Endodermal cell (in vitro differentiated cells): ENCODE results near the gene XYLT1. TPM values are rescaled to one million over a fixed set of nuclear protein-coding genes. Genes with fewer than 3 reads are reported as not detected.
A peak's percentile ranks its signal among the peaks of the same experiment; 100 is the strongest.

Experiments used
- DNase-seq: peaks from one replicate; pipeline ENCODE4 v3.0.0-alpha.2; 2017
- H3K27ac ChIP-seq: 2 replicates; pipeline ENCODE4 v1.5.1; 2013; ENCODE audit warnings: mild to moderate bottlenecking, low read depth, low read length, moderate library complexity
- H3K27me3 ChIP-seq: 2 replicates; pipeline ENCODE4 v1.6.1; 2013; ENCODE audit warnings: mild to moderate bottlenecking, low read length, moderate library complexity; ENCODE audit not compliant: insufficient read depth, control insufficient read depth, poor library complexity, severe bottlenecking
- H3K36me3 ChIP-seq: 2 replicates; pipeline ENCODE4 v1.7.0; 2013; ENCODE audit warnings: mild to moderate bottlenecking, low read length, moderate library complexity; ENCODE audit not compliant: control insufficient read depth, insufficient read depth
- H3K4me1 ChIP-seq: one replicate; pipeline ENCODE4 v1.7.0; 2013; ENCODE audit warnings: low read length; ENCODE audit not compliant: control insufficient read depth, insufficient read depth
- H3K4me3 ChIP-seq: 2 replicates; pipeline ENCODE4 v1.5.1; 2013; ENCODE audit warnings: mild to moderate bottlenecking, low read length, moderate library complexity
- H3K9ac ChIP-seq: 2 replicates; pipeline ENCODE4 v1.6.1; 2013; ENCODE audit warnings: mild to moderate bottlenecking, low read length, moderate library complexity; ENCODE audit not compliant: poor library complexity, severe bottlenecking; ENCODE audit errors: extremely low read depth
- H3K9me3 ChIP-seq: 2 replicates; pipeline ENCODE4 v1.6.1; 2013; ENCODE audit warnings: mild to moderate bottlenecking, low read length, moderate library complexity; ENCODE audit not compliant: control insufficient read depth
- H3K27ac Mint-ChIP-seq: 2 replicates; pipeline ENCODE4 v1.8.0; 2020; ENCODE audit warnings: mixed read lengths
- H3K27me3 Mint-ChIP-seq: 2 replicates; pipeline ENCODE4 v1.8.0; 2021; ENCODE audit warnings: mild to moderate bottlenecking, mixed read lengths; ENCODE audit not compliant: insufficient read depth
- H3K36me3 Mint-ChIP-seq: 2 replicates; pipeline ENCODE4 v1.8.0; 2020; ENCODE audit warnings: low read depth, mixed read lengths
- H3K4me1 Mint-ChIP-seq: 2 replicates; pipeline ENCODE4 v1.8.0; 2020; ENCODE audit warnings: mixed read lengths
- H3K4me3 Mint-ChIP-seq: 2 replicates; pipeline ENCODE4 v1.8.0; 2020; ENCODE audit warnings: mild to moderate bottlenecking, moderate library complexity, mixed read lengths
- H3K9me3 Mint-ChIP-seq: 2 replicates; pipeline ENCODE4 v1.8.0; 2020; ENCODE audit warnings: mild to moderate bottlenecking, mixed read lengths
- CTCF ChIP-seq: fragments of 200-600 bp; sonication (generic); conservative IDR thresholded peaks from 2 replicates; pipeline ENCODE4 v1.5.0; 2021; ENCODE audit warnings: antibody characterized with exemption, mild to moderate bottlenecking
- WGBS, 2 experiments: methylation state at CpG; one replicate each; pipeline versions ENCODE4 v1.1.5 to v1.1.7; 2013; ENCODE audit warnings: missing lambda C conversion rate in 2 of 2, mixed read lengths in 1 of 2; ENCODE audit not compliant: insufficient coverage in 1 of 2, insufficient read length in 1 of 2; 5-methylcytosine and 5-hydroxymethylcytosine counted together
- total RNA-seq, 2 donors: library from RNA; stranded (reverse); fragmentation: NEBNext Ultra II Directional in 1 of 2; extraction: Animal tissue kit (Norgen Biotek cat#: 25700) in 1 of 2; gene quantifications; 2 replicates in 1 of 2; 3 replicates in 1 of 2; pipeline ENCODE4 v1.2.1, GENCODE V29; 2021

XYLT1 gene
- total RNA-seq, 2 donors from 2014 or later = 26.8 to 28.5 TPM

DNA sequence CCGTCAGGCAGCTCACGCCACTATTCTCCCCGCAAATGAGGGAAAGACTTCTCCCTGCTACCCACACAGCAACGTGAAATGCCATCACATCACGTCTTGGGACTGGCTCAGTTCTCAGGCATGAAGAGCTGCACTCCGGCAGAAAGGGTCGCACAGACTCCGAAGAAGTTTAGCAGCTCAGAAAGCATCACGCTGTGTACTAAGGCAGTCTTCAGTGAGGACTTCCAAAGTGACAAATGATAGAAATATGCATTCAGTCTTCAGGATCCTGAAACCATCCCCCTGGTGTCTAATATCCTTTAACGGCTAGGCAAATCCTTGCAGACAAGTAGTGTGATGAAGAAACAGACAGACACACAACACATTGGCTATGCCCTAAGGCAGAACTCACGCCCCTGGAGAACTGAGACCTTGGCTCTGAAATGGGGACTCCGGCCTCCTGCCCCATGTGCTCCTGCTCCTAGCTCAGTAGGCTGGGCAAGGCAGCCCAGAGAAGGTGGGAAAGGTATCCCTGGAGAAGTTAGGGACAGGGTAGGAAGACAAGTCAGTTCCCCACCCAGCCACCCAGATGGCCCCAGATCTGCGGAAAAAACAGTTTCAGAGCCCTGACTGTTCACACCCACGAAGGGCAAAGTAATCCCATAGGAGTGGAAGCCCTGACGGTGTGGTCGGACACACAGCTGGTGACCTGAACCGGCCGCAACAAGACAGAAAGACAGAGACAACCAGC is 1.6 kb downstream of the XYLT1 start:
- Histone ChIP-seq H3K27ac (no peak overlapping the region), H3K4me1 (peaks cover 5% of the 10 kb centered on the region), H3K36me3 (no peaks in the 10 kb centered on the region), H3K9me3 (no peaks in the 10 kb centered on the region), H3K27me3 (peaks cover 19% of the 10 kb centered on the region), H3K9ac (peak overlapping the region; percentile 32), H3K4me3 (peak overlapping the region; percentile 83)
- peak; percentile 66 for DNase-seq
- 41 to 42% methylated on average over 8 to 18 of the region's 18 CpGs for WGBS, 2 experiments
- peaks cover 2% of the 10 kb centered on the region for H3K36me3 Mint-ChIP-seq
- peaks cover 31% of the 10 kb centered on the region for H3K4me1 Mint-ChIP-seq
- H3K27ac Mint-ChIP-seq = no peak overlapping the region
- peaks cover 18% of the 10 kb centered on the region for H3K27me3 Mint-ChIP-seq
- TF ChIP-seq CTCF = no peak
- H3K9me3 Mint-ChIP-seq = no peaks in the 10 kb centered on the region
- H3K4me3 Mint-ChIP-seq = peak overlapping the region; percentile 75

DNA sequence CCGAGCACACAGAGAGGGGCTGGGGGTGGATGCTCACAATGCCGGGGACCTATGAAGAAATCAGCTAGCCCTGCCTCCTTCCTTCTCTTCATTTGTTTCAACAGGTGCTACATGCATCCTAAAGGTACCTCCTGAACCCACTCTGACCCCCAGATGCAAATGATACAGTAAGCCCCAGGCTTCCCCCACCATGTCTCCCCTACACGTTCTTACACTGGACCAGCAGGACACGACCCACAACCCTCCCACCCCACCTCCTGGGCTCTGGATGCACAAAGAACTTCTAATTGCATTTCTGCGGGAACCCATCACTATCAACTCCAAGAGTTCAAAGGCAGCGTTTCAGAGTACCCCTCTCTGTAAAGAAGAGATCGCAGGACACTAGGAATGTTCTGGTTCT is 2.1 kb downstream of the XYLT1 start:
- Histone ChIP-seq H3K36me3 (no peaks in the 10 kb centered on the region), H3K4me1 (peaks cover 5% of the 10 kb centered on the region), H3K4me3 (peak overlapping the region; percentile 83), H3K9me3 (peaks cover 3% of the 10 kb centered on the region), H3K27ac (no peak overlapping the region), H3K9ac (no peak overlapping the region), H3K27me3 (peaks cover 19% of the 10 kb centered on the region)
- DNase-seq = no peak
- Mint-ChIP-seq H3K36me3 (peaks cover 6% of the 10 kb centered on the region), H3K27ac (no peak overlapping the region), H3K9me3 (no peaks in the 10 kb centered on the region), H3K4me1 (peaks cover 29% of the 10 kb centered on the region), H3K27me3 (peaks cover 18% of the 10 kb centered on the region), H3K4me3 (peak overlapping the region; percentile 75)
- 49 to 58% methylated on average over 3 to 7 of the region's 7 CpGs for WGBS, 2 experiments
- TF ChIP-seq CTCF = no peak

- peaks cover 18% of the 10 kb centered on the region for H3K27me3 Mint-ChIP-seq
Observed at GRCh38 chr16:17467923-17468540, 2.7 kb downstream of the XYLT1 start.

More at GRCh38 chr16:17467923-17468540, 2.7 kb downstream of the XYLT1 start:
- Histone ChIP-seq H3K36me3 (no peaks in the 10 kb centered on the region), H3K4me3 (peak overlapping the region; percentile 83), H3K27ac (no peak overlapping the region), H3K9ac (no peak overlapping the region), H3K27me3 (peaks cover 19% of the 10 kb centered on the region), H3K9me3 (peaks cover 8% of the 10 kb centered on the region), H3K4me1 (peaks cover 5% of the 10 kb centered on the region)
- H3K27ac Mint-ChIP-seq = no peak overlapping the region
- WGBS, 2 experiments = 31 to 37% methylated on average over 5 to 6 of the region's 6 CpGs
- DNase-seq = peak; percentile 91
- H3K36me3 Mint-ChIP-seq = peaks cover 9% of the 10 kb centered on the region
- peak overlapping the region; percentile 75 for H3K4me3 Mint-ChIP-seq
- peaks cover 31% of the 10 kb centered on the region for H3K4me1 Mint-ChIP-seq
- peak; percentile 89 for TF ChIP-seq CTCF
- H3K9me3 Mint-ChIP-seq = no peaks in the 10 kb centered on the region
